ENCODE results near the gene GABBR2.
A peak's percentile ranks its signal among the peaks of the same experiment; 100 is the strongest.
"Not testable (repeated sequence)": the region's sequence is repeated elsewhere in the genome, so short reads cannot be mapped to it uniquely, and the experiment has no call there.

The GABBR2 gene

DNA sequence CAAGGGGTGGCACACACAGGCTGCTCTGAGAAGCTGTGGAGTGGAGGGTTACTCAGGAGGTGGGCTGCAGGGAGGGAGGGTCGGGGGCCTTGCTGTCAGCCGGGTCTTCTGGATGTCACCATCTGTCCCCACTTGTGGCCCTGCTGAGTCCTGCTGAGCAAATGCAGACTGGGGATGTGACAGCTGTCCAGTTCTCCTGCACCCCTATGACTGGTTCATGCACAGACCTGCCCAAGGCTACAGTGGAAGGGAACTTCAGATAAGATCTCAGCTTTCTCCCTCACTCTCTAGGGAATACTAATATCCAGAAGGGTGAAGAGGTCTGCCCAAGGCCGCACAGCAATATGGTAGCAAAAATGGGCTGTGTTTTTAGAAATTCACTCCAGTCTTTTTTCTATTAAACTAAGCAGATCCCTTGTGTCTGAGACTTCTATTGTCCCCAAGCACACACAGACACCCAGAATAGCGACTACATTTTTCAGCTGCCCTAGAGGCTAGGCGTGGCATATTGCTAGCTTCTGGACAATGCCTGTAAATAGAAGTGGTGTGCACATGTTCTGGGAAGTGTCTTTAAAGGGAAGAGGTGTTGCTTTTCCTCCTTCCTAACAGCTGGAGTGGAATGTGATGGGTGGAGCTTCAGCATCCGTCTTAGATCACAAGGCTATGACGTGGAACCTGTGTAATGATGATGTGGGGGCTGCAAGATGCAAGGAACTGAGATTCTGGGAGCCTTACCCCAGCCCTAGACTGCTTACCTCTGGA lies 402.2 kb downstream of the GABBR2 start:
- no peaks in the 10 kb centered on the region for H3K4me1 Mint-ChIP-seq
- no peaks in the 10 kb centered on the region for H3K9me3 Mint-ChIP-seq
- H3K27me3 Mint-ChIP-seq = no peaks in the 10 kb centered on the region
- no peak overlapping the region for H3K27ac Mint-ChIP-seq
- no peak overlapping the region for H3K4me3 Mint-ChIP-seq
- ATAC-seq = peak; percentile 22
- H3K36me3 Mint-ChIP-seq = no peaks in the 10 kb centered on the region

DNA sequence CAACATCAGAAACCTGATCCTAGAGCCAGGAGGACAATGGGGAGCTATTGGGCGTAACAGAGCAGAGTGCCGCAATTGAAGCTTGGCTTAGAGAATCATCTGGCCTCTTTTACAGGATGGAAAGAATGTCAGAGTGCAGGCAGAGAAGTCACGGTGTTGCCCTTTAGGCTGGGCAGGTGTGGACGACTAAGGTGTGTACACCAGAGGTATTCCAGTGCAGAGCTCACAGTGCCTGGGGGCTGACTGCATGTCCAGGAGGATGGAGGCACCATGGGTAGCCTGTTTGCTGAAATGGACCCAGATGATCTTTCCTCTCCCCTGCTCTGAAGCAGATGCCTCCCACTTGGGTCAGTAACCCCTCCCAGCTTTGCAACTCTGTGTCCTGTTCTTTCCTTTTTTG lies 404.4 kb downstream of the GABBR2 start:
- ATAC-seq = no peak
- H3K4me1 Mint-ChIP-seq = no peaks in the 10 kb centered on the region
- no peaks in the 10 kb centered on the region for H3K36me3 Mint-ChIP-seq
- no peak overlapping the region for H3K4me3 Mint-ChIP-seq
- no peaks in the 10 kb centered on the region for H3K9me3 Mint-ChIP-seq
- no peak overlapping the region for H3K27ac Mint-ChIP-seq
- H3K27me3 Mint-ChIP-seq = no peaks in the 10 kb centered on the region

DNA sequence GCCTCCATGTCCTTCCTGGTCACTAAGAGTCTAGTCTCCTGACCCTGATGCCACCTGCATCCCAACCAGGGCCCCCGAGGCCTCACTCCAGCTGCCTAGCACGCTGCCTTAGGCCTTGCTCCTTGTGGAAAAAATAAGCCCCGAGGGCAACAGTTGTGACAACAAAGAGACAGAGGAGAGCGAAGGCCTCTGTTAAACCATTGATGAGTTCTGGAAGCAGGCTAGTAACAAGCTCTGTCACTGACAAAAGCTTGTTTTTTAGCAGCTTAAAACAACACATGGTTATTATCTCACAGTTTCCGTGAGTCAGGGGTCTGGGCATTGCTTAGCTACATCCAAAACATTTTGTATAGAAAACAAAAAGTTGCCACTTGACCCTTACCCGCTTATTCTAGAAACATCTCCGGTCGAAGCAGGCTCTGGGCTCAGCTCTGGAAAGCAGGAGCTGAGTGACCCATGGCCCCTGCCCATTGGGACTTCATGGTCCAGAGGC lies 405.1 kb downstream of the GABBR2 start:
- no peak overlapping the region for H3K4me3 Mint-ChIP-seq
- no peak for ATAC-seq
- H3K27me3 Mint-ChIP-seq = no peaks in the 10 kb centered on the region
- H3K4me1 Mint-ChIP-seq = no peaks in the 10 kb centered on the region
- H3K27ac Mint-ChIP-seq = no peak overlapping the region
- H3K36me3 Mint-ChIP-seq = no peaks in the 10 kb centered on the region
- H3K9me3 Mint-ChIP-seq = no peaks in the 10 kb centered on the region

DNA sequence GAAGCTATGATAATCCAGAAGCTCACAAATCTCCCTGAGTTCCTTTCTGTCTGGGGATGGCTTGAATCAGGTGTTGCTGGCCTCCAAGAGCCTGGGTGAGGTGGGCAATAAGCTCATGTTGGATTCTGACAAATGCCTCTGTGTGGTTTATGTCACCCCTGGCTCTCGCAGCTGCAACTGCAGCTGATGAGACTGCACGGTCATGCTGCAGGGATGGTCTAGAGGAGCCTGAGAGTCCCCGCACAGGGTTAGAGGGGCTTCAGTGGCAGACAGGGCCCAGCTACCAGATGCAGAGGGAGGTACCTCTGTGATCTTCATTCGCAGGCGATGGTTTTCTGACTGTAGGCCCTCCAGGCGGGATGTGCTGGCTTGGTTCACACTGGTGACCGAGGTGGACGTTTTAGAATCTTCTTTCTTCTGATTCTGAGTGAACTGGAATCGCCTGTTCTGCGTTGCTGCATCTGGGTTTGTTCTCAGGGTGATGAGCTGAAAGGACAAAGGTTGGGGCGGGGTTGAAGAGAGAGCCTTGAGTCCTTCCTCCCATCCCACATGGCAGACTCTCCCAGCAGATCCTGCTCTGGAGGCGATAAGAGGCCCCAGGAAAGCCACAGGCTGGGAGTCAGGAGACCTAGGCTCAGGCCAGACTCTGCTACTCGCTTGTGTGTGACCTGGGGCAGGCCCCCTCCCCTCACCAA lies 405.6 kb downstream of the GABBR2 start:
- H3K9me3 Mint-ChIP-seq = no peaks in the 10 kb centered on the region
- ATAC-seq = no peak
- H3K27me3 Mint-ChIP-seq = no peaks in the 10 kb centered on the region
- no peak overlapping the region for H3K27ac Mint-ChIP-seq
- no peaks in the 10 kb centered on the region for H3K4me1 Mint-ChIP-seq
- no peaks in the 10 kb centered on the region for H3K36me3 Mint-ChIP-seq
- H3K4me3 Mint-ChIP-seq = no peak overlapping the region

DNA sequence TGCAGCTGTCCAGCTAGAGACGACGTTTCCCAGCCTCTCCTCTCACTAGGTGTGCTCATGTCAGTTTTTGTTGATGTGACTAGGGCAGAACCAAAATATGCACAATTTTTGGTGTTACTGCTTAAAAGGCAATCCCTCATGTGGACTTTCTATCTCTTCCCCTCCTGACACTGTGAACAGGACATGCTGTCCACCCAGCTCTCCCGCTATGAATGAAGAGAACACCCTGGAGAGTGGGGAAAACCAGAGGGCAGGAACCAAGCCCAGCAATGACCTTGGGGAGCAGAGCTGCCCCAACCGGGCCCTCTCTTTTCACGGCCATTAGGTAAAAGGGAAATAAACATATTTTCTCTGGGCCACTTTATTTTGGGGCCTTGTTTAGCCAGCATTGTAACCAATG lies 406.6 kb downstream of the GABBR2 start:
- H3K27ac Mint-ChIP-seq = no peak overlapping the region
- no peaks in the 10 kb centered on the region for H3K4me1 Mint-ChIP-seq
- H3K4me3 Mint-ChIP-seq = no peak overlapping the region
- no peaks in the 10 kb centered on the region for H3K27me3 Mint-ChIP-seq
- no peak for ATAC-seq
- H3K9me3 Mint-ChIP-seq = no peaks in the 10 kb centered on the region
- no peaks in the 10 kb centered on the region for H3K36me3 Mint-ChIP-seq

DNA sequence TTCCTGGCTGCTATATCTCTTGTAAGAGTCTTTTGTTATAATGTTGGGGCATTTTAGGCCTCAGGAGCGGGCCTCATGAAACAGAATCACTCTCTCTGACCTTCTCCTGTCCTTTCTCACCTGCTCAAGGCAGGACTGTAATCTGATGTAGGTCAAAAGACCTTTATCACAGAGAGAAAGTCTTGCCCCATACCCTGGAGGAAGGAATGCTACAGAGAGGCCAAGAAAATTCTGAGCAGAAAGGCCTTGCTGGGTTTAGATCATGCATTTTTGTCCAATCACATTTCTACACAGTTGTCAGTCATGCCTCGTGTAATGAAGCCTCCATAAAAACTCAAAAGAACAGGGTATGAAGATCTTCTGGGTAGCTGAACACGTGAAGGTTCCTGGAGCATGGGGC lies 408.1 kb downstream of the GABBR2 start:
- no peak overlapping the region for H3K4me3 Mint-ChIP-seq
- no peak overlapping the region for H3K27ac Mint-ChIP-seq
- no peaks in the 10 kb centered on the region for H3K36me3 Mint-ChIP-seq
- H3K27me3 Mint-ChIP-seq = no peaks in the 10 kb centered on the region
- H3K9me3 Mint-ChIP-seq = no peaks in the 10 kb centered on the region
- no peak for ATAC-seq
- H3K4me1 Mint-ChIP-seq = no peaks in the 10 kb centered on the region

DNA sequence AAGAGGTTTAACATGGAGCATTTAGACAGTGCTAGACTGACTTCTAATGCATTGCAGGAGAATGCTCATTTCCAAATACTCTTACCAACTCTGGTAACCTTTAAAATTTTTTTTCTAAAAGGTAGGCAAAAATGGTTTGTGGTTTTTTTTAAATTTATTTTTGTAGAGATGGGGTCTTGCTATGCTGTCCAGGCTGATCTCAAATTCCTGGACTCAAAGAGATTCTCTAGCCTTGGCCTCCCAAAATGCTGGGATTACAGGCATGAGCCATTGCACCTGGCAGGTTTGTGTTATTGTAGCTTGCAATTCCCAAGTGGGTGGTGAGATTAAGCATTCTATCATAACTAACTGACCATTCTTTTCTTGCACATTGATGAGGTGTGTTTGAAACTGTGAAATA lies 410.3 kb downstream of the GABBR2 start:
- no peak for ATAC-seq
- Mint-ChIP-seq H3K36me3 (no peaks in the 10 kb centered on the region), H3K27me3 (no peaks in the 10 kb centered on the region), H3K4me1 (no peaks in the 10 kb centered on the region), H3K9me3 (no peaks in the 10 kb centered on the region), H3K27ac (no peak overlapping the region), H3K4me3 (no peak overlapping the region)

DNA sequence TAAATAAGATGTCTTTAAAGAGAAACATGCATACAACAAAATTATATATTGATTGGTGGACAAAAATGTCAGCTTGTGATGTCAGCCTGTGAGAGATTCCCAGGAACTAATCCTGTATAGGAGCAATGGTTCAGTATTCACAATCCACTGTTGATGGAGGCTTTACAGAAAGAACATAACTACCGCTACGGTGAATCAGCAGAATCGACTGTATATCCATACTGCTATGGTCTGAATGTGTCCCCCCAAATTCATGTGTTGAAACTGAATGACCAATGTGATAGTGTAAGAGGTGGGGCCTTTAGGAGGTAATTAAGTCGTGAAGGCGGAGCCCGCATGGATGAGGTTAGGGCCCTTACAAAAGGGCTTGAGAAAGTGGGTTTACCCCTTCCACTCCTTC lies 412.9 kb downstream of the GABBR2 start:
- Mint-ChIP-seq H3K27me3 (no peaks in the 10 kb centered on the region), H3K4me3 (no peak overlapping the region), H3K4me1 (no peaks in the 10 kb centered on the region), H3K9me3 (no peaks in the 10 kb centered on the region), H3K36me3 (no peaks in the 10 kb centered on the region), H3K27ac (no peak overlapping the region)
- no peak for ATAC-seq

DNA sequence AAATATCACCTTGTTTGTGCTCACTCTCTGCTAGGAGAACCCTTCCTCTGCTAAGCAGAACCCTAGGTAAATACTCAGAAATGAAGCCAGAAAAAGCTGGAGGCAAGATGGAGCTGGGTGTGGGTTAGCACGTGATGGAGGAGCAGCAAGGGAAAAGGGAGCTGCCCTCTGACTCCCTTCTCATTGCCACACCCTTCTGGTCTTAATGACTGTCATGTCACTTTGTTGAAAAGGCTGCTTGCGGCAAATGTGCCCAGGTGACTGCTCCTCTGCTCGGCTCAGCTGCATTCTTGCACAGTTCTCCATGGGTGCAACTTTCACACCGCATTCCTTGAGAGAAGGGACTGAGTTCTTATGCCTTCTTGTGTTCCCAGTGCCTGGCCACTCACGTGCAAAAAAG lies 416.9 kb downstream of the GABBR2 start:
- ATAC-seq = no peak
- Mint-ChIP-seq H3K27ac (no peak overlapping the region), H3K4me3 (no peak overlapping the region), H3K27me3 (peaks cover 7% of the 10 kb centered on the region), H3K36me3 (no peaks in the 10 kb centered on the region), H3K9me3 (no peaks in the 10 kb centered on the region), H3K4me1 (no peaks in the 10 kb centered on the region)

DNA sequence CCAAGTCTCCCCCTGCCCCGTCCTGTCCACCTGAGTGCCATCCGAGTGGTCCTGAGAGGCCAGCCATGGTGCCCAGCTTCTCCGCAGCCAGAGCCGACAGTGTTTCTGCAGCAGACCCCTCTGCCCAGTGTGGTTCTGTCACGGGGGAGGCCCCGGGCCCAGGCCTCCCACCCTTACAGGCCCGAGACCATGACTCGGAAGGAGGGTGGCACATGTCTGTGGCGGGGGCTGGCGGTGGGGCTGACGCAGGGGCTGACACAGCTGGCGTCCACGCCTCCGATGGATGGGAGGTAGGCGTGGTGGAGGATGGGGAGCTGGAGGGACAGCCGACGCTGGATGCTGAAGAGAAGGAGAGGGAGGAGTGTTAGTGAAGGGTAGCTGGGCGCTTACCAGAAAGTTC lies 418.3 kb downstream of the GABBR2 start:
- Mint-ChIP-seq H3K9me3 (no peaks in the 10 kb centered on the region), H3K4me3 (no peak overlapping the region), H3K27ac (no peak overlapping the region), H3K27me3 (peaks cover 11% of the 10 kb centered on the region), H3K36me3 (no peaks in the 10 kb centered on the region), H3K4me1 (no peaks in the 10 kb centered on the region)
- ATAC-seq = peak; percentile 44

DNA sequence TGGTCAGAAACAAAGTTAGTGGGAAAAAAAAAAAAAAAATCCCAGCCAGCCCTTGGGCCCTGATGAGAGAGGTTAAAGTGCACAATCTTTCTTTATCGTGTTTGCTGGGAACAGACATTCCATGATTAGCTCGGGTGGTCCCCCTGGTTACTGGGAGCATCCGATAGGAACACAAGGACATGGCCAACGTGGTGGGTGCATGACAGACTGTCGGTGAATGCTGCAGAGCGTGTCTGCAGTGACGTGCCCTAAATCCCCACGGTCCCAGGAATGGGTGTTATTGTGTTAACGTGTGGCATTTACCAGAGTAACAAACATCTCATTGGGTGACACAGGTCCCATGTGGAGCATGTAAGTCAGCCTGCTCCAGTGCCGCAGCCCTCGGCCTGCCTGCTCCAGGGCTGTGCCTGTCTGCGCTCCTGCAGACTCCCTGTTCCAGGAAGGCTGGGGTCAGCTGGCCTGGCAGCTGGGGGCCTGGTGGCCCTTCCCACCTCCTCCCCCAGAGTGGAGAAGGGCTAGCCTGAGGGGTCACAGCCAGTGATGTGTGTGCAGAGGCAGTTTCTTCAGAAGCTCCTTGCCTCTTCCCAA lies 419.0 kb downstream of the GABBR2 start:
- Mint-ChIP-seq H3K27me3 (peaks cover 11% of the 10 kb centered on the region), H3K4me1 (no peaks in the 10 kb centered on the region), H3K4me3 (no peak overlapping the region), H3K27ac (no peak overlapping the region), H3K9me3 (no peaks in the 10 kb centered on the region), H3K36me3 (no peaks in the 10 kb centered on the region)
- ATAC-seq = no peak

DNA sequence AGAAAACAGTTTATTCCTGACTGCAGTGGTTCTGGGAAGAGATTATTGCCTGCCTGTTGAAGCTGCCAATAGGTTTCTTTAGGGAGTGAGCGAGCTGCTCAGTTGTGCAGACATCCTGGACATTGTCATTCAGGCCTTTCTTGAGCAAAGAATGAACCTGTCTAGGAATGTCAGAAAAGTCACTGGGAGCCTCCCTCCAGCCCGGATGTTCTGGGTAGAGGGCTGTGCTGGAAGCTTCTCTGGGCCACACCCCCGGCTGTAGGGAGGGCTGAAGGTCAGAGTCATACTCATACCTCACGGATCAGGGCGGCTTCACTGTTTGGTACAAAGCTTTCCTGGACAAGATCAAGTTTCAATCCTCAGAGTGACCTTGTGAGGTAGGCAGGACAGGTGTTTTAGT lies 419.9 kb downstream of the GABBR2 start:
- H3K4me1 Mint-ChIP-seq = no peaks in the 10 kb centered on the region
- no peak for ATAC-seq
- no peaks in the 10 kb centered on the region for H3K36me3 Mint-ChIP-seq

DNA sequence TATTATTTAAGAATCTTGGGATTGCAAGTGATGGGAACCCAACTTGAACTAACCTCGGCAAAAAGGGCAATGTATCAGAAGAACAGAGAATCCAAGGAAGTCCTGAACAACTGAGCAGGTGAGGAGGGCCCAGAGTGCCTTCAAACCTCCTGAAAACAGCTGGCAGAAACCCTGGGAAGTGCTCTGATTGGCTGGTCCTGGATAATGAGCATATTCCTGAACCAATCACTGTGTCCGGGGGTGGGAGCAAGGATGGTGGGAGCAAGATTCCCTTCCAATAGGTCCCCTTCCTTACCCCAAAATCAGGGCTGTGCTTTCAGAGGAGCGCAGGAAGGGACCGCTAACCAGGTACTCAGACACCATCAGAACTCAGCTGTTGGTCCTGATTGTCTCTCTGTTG lies 421.4 kb downstream of the GABBR2 start:
- H3K9me3 Mint-ChIP-seq = no peaks in the 10 kb centered on the region

More for the DNA sequence above, 419.9 kb downstream of the GABBR2 start:
- Mint-ChIP-seq H3K9me3 (no peaks in the 10 kb centered on the region), H3K27ac (no peak overlapping the region), H3K27me3 (peaks cover 11% of the 10 kb centered on the region), H3K4me3 (no peak overlapping the region)

DNA sequence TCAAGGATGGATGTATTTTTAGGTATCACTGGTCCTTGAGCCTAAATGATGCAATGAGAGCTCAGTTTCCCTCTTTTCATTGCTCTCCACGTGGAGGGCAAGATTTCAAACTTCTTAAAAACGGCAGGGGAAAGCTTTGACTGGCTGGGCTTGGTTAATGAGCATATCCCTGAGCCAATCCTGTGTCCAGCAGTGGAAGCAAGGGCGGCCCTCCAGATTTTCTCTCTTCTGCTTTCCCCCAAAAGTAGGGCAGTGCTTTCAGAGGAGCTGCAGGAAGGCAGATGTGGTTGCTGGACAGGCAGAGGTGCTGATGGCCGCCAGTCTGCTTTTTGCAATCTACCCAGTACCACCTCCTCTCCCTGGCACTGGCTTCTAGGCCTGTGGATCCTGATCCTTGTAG lies 423.3 kb downstream of the GABBR2 start:
- no peaks in the 10 kb centered on the region for H3K36me3 Mint-ChIP-seq
- no peaks in the 10 kb centered on the region for H3K9me3 Mint-ChIP-seq
- no peaks in the 10 kb centered on the region for H3K4me1 Mint-ChIP-seq
- H3K27me3 Mint-ChIP-seq = peaks cover 19% of the 10 kb centered on the region
- no peak overlapping the region for H3K27ac Mint-ChIP-seq
- H3K4me3 Mint-ChIP-seq = no peak overlapping the region
- ATAC-seq = no peak

More for the DNA sequence above, 421.4 kb downstream of the GABBR2 start:
- H3K4me1 Mint-ChIP-seq = no peaks in the 10 kb centered on the region
- no peaks in the 10 kb centered on the region for H3K36me3 Mint-ChIP-seq
- H3K27ac Mint-ChIP-seq = no peak overlapping the region
- H3K4me3 Mint-ChIP-seq = no peak overlapping the region
- peaks cover 19% of the 10 kb centered on the region for H3K27me3 Mint-ChIP-seq
- no peak for ATAC-seq

DNA sequence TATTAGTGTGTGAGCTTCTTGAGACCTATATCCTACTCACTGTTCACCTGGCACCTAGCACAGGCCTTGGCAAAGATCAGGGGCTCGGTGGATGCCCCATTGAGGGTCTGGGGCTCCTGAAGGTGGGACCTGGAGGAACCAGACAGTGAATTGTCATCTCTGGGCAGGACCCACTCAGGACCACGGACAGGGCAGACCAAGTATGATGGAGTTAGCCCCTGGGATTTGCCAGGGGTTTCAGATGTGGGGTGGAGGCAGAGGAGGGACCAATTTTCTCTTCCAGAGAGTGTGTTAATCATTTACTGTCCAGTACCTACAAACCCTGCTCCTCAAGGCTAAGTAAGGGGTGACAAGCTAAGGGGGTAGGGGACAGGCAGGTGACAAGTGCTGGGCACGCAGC lies 424.0 kb downstream of the GABBR2 start:
- no peak overlapping the region for H3K27ac Mint-ChIP-seq
- no peaks in the 10 kb centered on the region for H3K36me3 Mint-ChIP-seq
- H3K9me3 Mint-ChIP-seq = no peaks in the 10 kb centered on the region
- H3K4me3 Mint-ChIP-seq = no peak overlapping the region
- H3K27me3 Mint-ChIP-seq = peaks cover 19% of the 10 kb centered on the region
- no peaks in the 10 kb centered on the region for H3K4me1 Mint-ChIP-seq
- ATAC-seq = no peak

DNA sequence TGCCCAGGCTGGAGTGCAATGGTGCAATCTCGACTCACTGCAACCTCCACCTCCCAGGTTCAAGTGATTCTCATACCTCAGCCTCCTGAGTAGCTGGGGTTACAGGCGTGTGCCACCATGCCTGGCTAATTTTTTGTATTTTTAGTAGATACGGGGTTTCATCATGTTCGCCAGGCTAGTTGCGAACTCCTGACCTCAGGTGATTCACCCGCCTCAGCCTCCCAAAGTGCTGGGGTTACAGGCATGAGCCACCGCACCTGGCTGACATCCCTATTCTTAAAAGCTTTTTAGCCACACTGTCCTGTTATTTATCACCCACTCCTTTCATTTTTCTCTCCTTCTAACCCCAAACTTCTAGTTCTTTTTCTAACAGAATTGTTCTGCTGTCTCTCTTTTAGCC lies 425.6 kb downstream of the GABBR2 start:
- peaks cover 19% of the 10 kb centered on the region for H3K27me3 Mint-ChIP-seq
- not testable (repeated sequence) for ATAC-seq, H3K4me1 Mint-ChIP-seq, H3K4me3 Mint-ChIP-seq, H3K9me3 Mint-ChIP-seq, H3K27ac Mint-ChIP-seq, H3K36me3 Mint-ChIP-seq

All from stimulated activated memory B cell treated with anti-CD40 and anti-IgM and Interleukin-4, amounts not matched to agents 10 μg/mL and 1 μg/mL and 100 μg/mL, for 72 hours (primary cell).